Endothelial cell of umbilical vein (primary cell): ENCODE results near the gene HNMT. TPM values are rescaled to one million over a fixed set of nuclear protein-coding genes. Genes with fewer than 3 reads are reported as not detected.

ENCODE experiments used
- BruUV-seq: library from RNA; stranded (reverse); fragments of 400-500 nt; replicated peaks from 2 replicates; lab custom pipeline; 2021; lab: Mats Ljungman, UMichigan
- CTCF ChIA-PET: fragments of 300-600, 350-600 bp; sonication (Branson Sonifier 250); formaldehyde crosslinking; loops from one replicate; lab custom pipeline; 2021; ENCODE audit warnings: antibody characterized with exemption, inconsistent platforms; lab: Charles Lee
- POLR2A ChIA-PET: fragments of 300-600, 350-600 bp; sonication (Branson Sonifier 250); formaldehyde crosslinking; loops from one replicate; lab custom pipeline; 2021; ENCODE audit warnings: antibody characterized with exemption, inconsistent platforms; lab: Charles Lee
- DNase-seq: peaks from one replicate; pipeline ENCODE4 v3.0.0-alpha.2; 2011; ENCODE audit warnings: low read depth, low spot score
- FAIRE-seq: peaks from 2 replicates; lab custom pipeline; 2011; peaks lifted over from hg19 to GRCh38; lab: Jason Lieb, UNC
- H2AFZ ChIP-seq: 2 replicates; pipeline ENCODE4 v1.6.0; 2012; ENCODE audit warnings: low read depth, low read length, control low read depth, inconsistent platforms
- H3K27ac ChIP-seq: 2 replicates; pipeline ENCODE4 v1.5.1; 2011; ENCODE audit warnings: low read depth, mild to moderate bottlenecking, control low read depth, low read length, moderate library complexity; ENCODE audit not compliant: insufficient read depth
- H3K27me3 ChIP-seq, 2 experiments: 2 replicates each; pipeline versions ENCODE4 v1.6.0 to v1.6.1; 2011; ENCODE audit warnings: low read length in 2 of 2, mixed read lengths in 1 of 2; ENCODE audit not compliant: control insufficient read depth in 2 of 2, insufficient read depth in 2 of 2
- H3K36me3 ChIP-seq, 2 experiments: 2 replicates in 1 of 2; 3 replicates in 1 of 2; pipeline ENCODE4 v1.5.1; 2011; ENCODE audit warnings: low read length in 2 of 2, mild to moderate bottlenecking in 1 of 2, moderate library complexity in 1 of 2; ENCODE audit not compliant: control insufficient read depth in 2 of 2, insufficient read depth in 2 of 2; ENCODE audit errors: extremely low read depth in 1 of 2
- H3K4me1 ChIP-seq: 3 replicates; pipeline ENCODE4 v1.5.1; 2011; ENCODE audit warnings: mild to moderate bottlenecking, low read length; ENCODE audit not compliant: control insufficient read depth, insufficient read depth; ENCODE audit errors: extremely low read depth
- H3K4me2 ChIP-seq: 2 replicates; pipeline ENCODE4 v1.6.1; 2011; ENCODE audit warnings: low read length, control low read depth, mixed read lengths; ENCODE audit not compliant: insufficient read depth
- H3K4me3 ChIP-seq, 3 experiments: fragments of 200-600 bp in 1 of 3; sonication (generic), shearing (Covaris generic) in 1 of 3; replicated peaks in 1 of 3; 2 replicates each; pipeline ENCODE4 v1.5.1; 2011 to 2016; ENCODE audit warnings: control low read depth in 3 of 3, low read length in 3 of 3, mild to moderate bottlenecking in 2 of 3, inconsistent platforms in 1 of 3, low read depth in 1 of 3, moderate library complexity in 1 of 3; ENCODE audit not compliant: insufficient read depth in 1 of 3
- H3K79me2 ChIP-seq: 2 replicates; pipeline ENCODE4 v1.6.0; 2012; ENCODE audit warnings: low read length, inconsistent platforms; ENCODE audit not compliant: control insufficient read depth, insufficient read depth
- H3K9ac ChIP-seq: replicated peaks from 2 replicates; pipeline ENCODE3; 2011; ENCODE audit warnings: low read length, control low read depth; ENCODE audit not compliant: insufficient read depth; ENCODE audit errors: extremely low read depth
- H3K9me1 ChIP-seq: replicated peaks from 3 replicates; pipeline ENCODE4 v1.6.0; 2011; ENCODE audit warnings: mild to moderate bottlenecking, low read length; ENCODE audit not compliant: control insufficient read depth, insufficient read depth; ENCODE audit errors: extremely low read depth
- H3K9me3 ChIP-seq: replicated peaks from 2 replicates; pipeline ENCODE4 v1.5.1; 2012; ENCODE audit warnings: low read length, inconsistent platforms; ENCODE audit not compliant: control insufficient read depth, insufficient read depth
- H4K20me1 ChIP-seq: replicated peaks from 2 replicates; pipeline ENCODE3; 2011; ENCODE audit warnings: mild to moderate bottlenecking, low read length; ENCODE audit not compliant: control insufficient read depth, insufficient read depth; ENCODE audit errors: extremely low read depth
- CTCF ChIP-seq, 2 donors: IDR thresholded peaks; 1 replicate in 1 of 2; 2 replicates in 1 of 2; pipeline ENCODE4 v1.5.1; 2011; ENCODE audit warnings: low read length in 2 of 2, mild to moderate bottlenecking in 2 of 2, moderate library complexity in 2 of 2, control low read depth in 1 of 2, inconsistent platforms in 1 of 2, low read depth in 1 of 2; ENCODE audit not compliant: insufficient read depth in 1 of 2; ENCODE audit errors: extremely low read depth in 1 of 2
- EZH2 ChIP-seq: IDR thresholded peaks from 2 replicates; pipeline ENCODE4 v1.6.1; 2012; ENCODE audit warnings: borderline replicate concordance, low read depth, mild to moderate bottlenecking, moderate library complexity, low read length, inconsistent platforms; ENCODE audit not compliant: severe bottlenecking
- FOS ChIP-seq: IDR thresholded peaks from 2 replicates; pipeline ENCODE4 v1.6.1; 2011; ENCODE audit warnings: mild to moderate bottlenecking, low read length, moderate library complexity, borderline replicate concordance; ENCODE audit not compliant: insufficient read depth
- GATA2 ChIP-seq: IDR thresholded peaks from 2 replicates; pipeline ENCODE4 v1.7.0; 2011; ENCODE audit warnings: low read depth, mild to moderate bottlenecking, moderate library complexity, mixed read lengths, low read length; ENCODE audit not compliant: insufficient read length, insufficient read depth
- JUN ChIP-seq: IDR thresholded peaks from 2 replicates; pipeline ENCODE4 v1.6.1; 2011; ENCODE audit warnings: borderline replicate concordance, low read depth; ENCODE audit not compliant: insufficient read length, insufficient read depth
- MAX ChIP-seq: IDR thresholded peaks from 2 replicates; pipeline ENCODE4 v1.6.1; 2011; ENCODE audit not compliant: insufficient read depth, insufficient read length
- MYC ChIP-seq: IDR thresholded peaks from one replicate; pipeline ENCODE4 v1.6.1; 2011; ENCODE audit warnings: mild to moderate bottlenecking, low read depth, low read length
- POLR2A ChIP-seq: IDR thresholded peaks from 2 replicates; pipeline ENCODE4 v1.6.1; 2012; ENCODE audit warnings: low read depth, mild to moderate bottlenecking, control low read depth, low read length
- POLR2AphosphoS5 ChIP-seq: IDR thresholded peaks from 2 replicates; pipeline ENCODE4 v1.6.1; 2012; ENCODE audit warnings: low read depth, mild to moderate bottlenecking, control low read depth, low read length, moderate library complexity; ENCODE audit not compliant: insufficient read depth
- dilution Hi-C: fragments of 300-500 bp; cut with MboI; formaldehyde crosslinking; loops from one replicate; pipeline ENCODE4 v1.15.0; 2019; ENCODE audit warnings: low sequenced_read_pairs; ENCODE audit not compliant: extremely low pct_ligation_motif_present
- intact Hi-C: fragments of 100-400 bp; cut with micrococcal nuclease; formaldehyde crosslinking; loops from one replicate; pipeline ENCODE4 v1.10.0; 2022
- polyA plus RNA-seq, 4 experiments: library from polyadenylated mRNA; depleted of rRNA in 3 of 4; stranded (reverse) in 3 of 4; unstranded in 1 of 4; fragments of >200 nt; gene quantifications; 2 replicates each; pipeline versions ENCODE4 v1.2.1 to v1.2.3, GENCODE V29; 2011 to 2012; ENCODE audit warnings: missing spikeins in 1 of 4
- total RNA-seq: library from RNA; stranded (reverse); gene quantifications from 2 replicates; pipeline ENCODE4 v1.2.3, GENCODE V29; 2021

HNMT gene
- total and polyA plus RNA-seq, 2 donors (not counting 3 experiments of a cell fraction or from before 2014, with no cell fraction given), result 8.6 to 16.9 TPM

DNA sequence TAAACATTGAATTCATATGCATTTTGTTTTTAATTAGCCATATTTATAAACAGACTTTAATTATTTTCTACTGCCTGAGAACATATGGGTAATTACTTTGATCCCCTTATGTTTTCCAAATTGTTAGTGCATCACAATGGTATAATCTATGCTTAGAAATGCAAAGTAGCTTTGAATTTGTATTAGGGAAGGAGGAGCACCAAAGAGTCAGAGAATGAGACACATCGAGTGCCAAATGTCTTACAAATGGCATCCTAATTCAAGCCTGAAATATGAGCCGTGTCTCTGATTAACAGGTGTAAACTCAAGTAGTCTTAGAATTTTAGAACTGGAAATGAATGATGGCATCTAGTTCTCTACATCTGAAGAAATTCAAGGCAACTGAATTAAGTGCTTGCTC lies 8.7 kb upstream of the HNMT start:
- Histone ChIP-seq H4K20me1 (no peaks in the 10 kb centered on the region), H3K36me3 (no peaks in the 10 kb centered on the region), H3K27ac (no peak overlapping the region), H2AFZ (no peak overlapping the region), H3K9me3 (no peaks in the 10 kb centered on the region), H3K4me1 (peaks cover 9% of the 10 kb centered on the region), H3K9me1 (no peaks in the 10 kb centered on the region), H3K79me2 (no peaks in the 10 kb centered on the region), H3K9ac (no peak overlapping the region), H3K27me3 (no peaks in the 10 kb centered on the region), H3K4me3 (no peak overlapping the region), H3K4me2 (no peak overlapping the region)
- POLR2A ChIA-PET, result no interaction called here
- CTCF ChIA-PET, result no interaction called here
- dilution Hi-C loops, result no loop called here
- FAIRE-seq (no peak), DNase-seq (no peak)
- BruUV-seq, result no TSS peak
- intact Hi-C loops, result no loop called here
- TF ChIP-seq CTCF (IDR thresholded peaks at IDR 0.05; ENCODE audit: extremely low read depth in 1 of 2, insufficient read depth in 1 of 2, low read depth in 1 of 2, low read length in 2 of 2) (no peak), FOS (no peak), MAX (no peak), POLR2AphosphoS5 (no peak), POLR2A (no peak)

- intact Hi-C loops, result no loop called here
- ChIA-PET POLR2A (no interaction called here), CTCF (interaction anchor here (1.0 to 1.6 kb wide), 4 partner anchors 9 to 133 kb away, joined by 3 to 9 read pairs (median 4); no protein-coding TSS in a partner anchor)
- TF ChIP-seq MAX (no peak), EZH2 (no peak), CTCF (IDR thresholded peaks at IDR 0.05; ENCODE audit: extremely low read depth in 1 of 2, insufficient read depth in 1 of 2, low read depth in 1 of 2, low read length in 2 of 2) (no peak), POLR2A (no peak), JUN (no peak), GATA2 (no peak), FOS (no peak), POLR2AphosphoS5 (no peak), MYC (no peak)
- Histone ChIP-seq H3K79me2 (no peaks in the 10 kb centered on the region), H3K9me3 (no peaks in the 10 kb centered on the region), H2AFZ (no peak overlapping the region), H3K36me3 (no peaks in the 10 kb centered on the region), H3K9ac (no peak overlapping the region), H3K9me1 (no peaks in the 10 kb centered on the region), H3K4me1 (peaks cover 11% of the 10 kb centered on the region), H3K27me3 (no peaks in the 10 kb centered on the region), H4K20me1 (no peaks in the 10 kb centered on the region), H3K4me2 (no peak overlapping the region), H3K27ac (no peak overlapping the region), H3K4me3 (no peak overlapping the region)
- BruUV-seq, result no TSS peak
- dilution Hi-C loops, result no loop called here
- FAIRE-seq (no peak), DNase-seq (no peak)
Measured at GRCh38 chr2:137957033-137957432, 7.2 kb upstream of the HNMT start.
